Measurements from ENCODE around the gene AGTPBP1.

AGTPBP1 gene

GRCh38 chr9:85716031-85716877 is 25.5 kb downstream of the AGTPBP1 start:
- no peak for DNase-seq

GRCh38 chr9:85715587-85715986 is 26.2 kb downstream of the AGTPBP1 start:
- DNase-seq: no peak

GRCh38 chr9:85713897-85714296 is 27.9 kb downstream of the AGTPBP1 start:
- DNase-seq: no peak

DNA sequence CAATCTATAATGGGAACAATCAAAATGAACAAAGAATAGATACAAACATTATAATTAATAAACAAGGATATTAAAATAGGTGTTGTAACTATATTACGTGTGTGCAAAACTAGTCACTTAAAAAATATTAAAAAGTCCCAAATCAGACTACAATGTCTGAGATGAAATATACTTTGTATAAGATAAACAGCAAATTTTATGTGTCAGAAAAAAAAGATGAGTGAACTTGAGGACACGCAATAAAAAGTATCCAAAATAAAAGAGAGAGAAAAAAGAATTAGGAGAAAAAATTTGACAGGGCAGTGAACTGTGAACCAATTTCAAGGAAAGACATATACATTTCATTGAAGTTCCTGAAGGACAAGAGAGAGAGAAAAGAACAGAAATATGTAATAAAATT is 37.0 kb downstream of the AGTPBP1 start:
- no peak for DNase-seq

- no peak for DNase-seq
These were observed 38.4 kb downstream of the AGTPBP1 start for GRCh38 chr9:85703398-85703797.

- DNase-seq: no peak
These were observed 38.9 kb downstream of the AGTPBP1 start for GRCh38 chr9:85702726-85703289.

GRCh38 chr9:85702191-85702590 is 39.6 kb downstream of the AGTPBP1 start:
- no peak for DNase-seq

- DNase-seq: no peak
These were observed 41.4 kb downstream of the AGTPBP1 start for GRCh38 chr9:85700330-85700729.

DNA sequence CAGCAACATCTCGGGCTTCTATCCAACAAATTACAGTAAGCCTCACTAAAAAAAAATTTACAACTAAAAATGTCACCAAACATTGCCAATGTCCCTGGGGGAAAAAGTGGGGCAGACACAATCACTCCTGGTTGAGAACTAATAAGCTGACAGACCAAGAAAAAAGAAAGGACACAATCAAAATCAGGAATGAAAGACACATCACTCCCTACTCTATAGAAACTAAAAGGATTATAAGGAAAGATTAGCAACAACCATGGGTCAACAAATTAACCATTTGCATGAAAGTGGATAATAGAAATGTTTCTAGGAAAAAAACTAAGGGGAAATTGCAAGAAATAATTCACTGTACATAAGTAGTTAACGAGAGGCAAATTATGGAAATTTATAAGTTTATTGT is 53.4 kb downstream of the AGTPBP1 start:
- no peak for DNase-seq

DNA sequence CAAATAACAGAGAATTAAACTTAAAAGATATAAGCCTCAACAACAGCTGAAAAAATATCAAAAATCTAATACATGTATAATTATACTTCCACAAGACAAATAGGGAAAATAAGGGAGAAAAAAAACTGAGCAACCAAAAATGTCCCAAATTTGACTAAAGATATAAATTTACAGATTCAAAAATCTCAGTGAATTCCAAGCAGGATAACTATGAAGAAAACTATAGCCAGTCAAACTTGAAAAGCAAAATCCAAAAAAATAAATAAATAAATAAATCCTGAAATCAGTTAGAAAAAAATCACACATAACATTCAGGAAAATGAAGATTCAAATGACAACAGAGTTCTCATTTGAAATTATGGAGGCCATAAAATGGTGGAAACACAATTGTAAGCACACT is 56.7 kb downstream of the AGTPBP1 start:
- DNase-seq: no peak

GRCh38 chr9:85676790-85677189 is 65.0 kb downstream of the AGTPBP1 start:
- DNase-seq: no peak

- DNase-seq: no peak
These were observed 74.4 kb downstream of the AGTPBP1 start for GRCh38 chr9:85667374-85667773.

GRCh38 chr9:85666086-85666485 is 75.7 kb downstream of the AGTPBP1 start:
- no peak for DNase-seq

DNA sequence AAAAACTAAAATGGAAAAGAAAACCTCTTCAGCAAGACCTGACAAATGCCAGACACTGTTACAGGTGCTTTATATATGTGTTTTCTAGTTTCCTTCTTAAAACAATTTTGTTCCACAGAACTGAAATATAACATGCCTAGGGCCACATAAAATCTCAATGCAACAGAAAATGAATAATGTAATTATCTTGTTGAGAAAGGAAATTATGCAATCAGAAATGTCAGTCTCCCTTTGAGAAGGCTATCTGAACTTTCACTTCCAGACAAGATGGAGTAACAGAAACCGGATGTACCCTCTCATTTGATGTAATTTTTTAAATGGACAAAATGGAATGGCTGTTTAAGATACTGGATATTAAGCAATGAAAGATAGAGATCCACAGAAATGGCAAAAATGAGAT is 79.2 kb downstream of the AGTPBP1 start:
- DNase-seq: no peak

DNA sequence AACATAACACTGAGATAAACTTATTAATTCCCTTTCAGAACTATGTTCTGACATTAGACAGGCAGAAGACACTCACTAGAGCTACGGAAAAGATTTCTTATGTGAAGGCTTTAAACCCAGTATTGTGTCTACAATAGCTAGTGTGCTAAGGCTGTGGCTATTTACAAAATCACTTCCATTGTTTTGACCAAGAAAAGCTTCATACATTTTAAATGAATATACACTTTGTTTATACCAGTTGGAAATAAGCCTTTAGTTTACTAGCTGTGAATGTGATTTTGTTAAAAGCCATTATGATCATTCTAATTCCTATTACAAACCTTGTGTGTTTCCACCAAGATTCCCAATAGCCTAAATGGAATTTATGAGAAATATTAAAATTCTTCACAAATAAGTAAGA is 83.0 kb downstream of the AGTPBP1 start:
- no peak for DNase-seq

GRCh38 chr9:85653153-85653552 is 88.6 kb downstream of the AGTPBP1 start:
- DNase-seq: no peak

- no peak for DNase-seq
These were observed 94.2 kb downstream of the AGTPBP1 start for GRCh38 chr9:85647571-85647970.

DNA sequence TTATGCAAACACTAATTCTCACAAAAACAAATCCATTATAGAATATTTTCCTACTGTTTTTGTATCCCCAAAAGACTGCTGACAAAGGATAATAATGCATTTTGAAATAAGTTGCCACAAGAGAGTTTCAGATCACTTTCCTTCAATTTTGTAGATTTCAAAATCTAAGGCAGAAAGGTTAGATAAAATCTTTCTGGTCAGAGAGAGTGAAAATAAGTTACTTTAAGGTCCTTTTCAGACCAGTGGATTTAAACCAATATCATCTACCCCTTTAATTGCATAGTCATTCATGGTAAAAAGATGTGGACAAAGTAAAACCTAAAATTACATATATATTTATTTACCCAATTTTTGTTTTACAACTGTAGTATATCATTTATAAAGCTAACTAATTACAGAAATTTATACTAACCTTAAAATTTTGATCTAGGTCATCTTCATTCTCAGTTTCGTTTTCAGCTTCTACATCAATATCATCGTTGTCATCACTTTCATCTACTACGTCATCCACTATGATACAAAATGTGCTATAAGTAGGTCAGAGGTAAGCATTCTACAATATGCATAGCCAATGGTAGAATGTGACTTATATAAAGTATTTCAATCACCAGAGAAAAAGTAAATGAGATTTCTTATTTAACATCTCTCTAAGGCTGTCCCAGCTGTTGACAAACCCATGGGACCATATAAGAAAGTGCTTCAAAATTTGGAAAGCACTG is 95.7 kb downstream of the AGTPBP1 start:
- DNase-seq: no peak

GRCh38 chr9:85640425-85640824 is 101.3 kb downstream of the AGTPBP1 start:
- DNase-seq: no peak

DNA sequence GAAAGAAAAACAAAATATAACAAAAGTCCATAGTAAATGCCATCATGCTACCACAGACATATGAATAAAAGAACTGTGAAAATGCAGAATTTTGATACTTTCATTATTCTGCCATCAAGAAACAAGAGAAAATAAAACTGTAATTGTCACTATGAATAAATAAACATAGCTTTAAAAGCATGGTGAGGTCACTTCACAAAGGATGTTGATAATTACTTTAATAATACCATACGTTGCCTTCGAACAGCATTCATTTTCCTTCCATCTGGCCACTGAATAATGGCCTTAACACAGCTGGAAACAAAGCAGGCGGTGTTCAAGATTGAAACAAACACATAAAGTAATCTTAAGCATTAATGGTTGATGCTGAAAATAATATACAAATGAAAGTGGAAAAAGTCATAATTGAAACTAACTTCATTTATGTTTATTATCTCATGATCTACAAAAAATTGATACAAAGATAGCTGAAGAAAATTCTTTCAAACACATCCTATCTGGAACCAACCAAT is 102.0 kb downstream of the AGTPBP1 start:
- DNase-seq: no peak

- DNase-seq: no peak
These were observed 109.9 kb downstream of the AGTPBP1 start for GRCh38 chr9:85631809-85632208.

DNA sequence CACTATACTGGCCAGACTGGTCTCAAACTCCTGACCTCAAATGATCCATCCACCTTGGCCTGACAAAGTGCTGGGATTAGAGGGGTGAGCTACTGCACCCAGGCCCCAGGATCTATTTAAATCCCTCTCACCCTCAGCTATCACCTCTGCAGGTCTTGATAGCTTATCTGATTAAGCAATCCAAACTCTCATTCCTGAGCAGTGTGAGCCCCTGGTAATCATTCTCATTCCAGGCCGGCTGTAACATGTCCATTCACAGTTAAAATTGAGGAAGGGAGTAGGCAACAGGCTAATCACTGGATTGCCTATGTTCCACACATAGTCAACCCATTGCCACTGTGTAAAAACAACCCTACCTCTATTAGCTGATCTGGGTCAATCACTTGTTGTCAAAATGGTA is 111.1 kb downstream of the AGTPBP1 start:
- DNase-seq: no peak

- no peak for DNase-seq
These were observed 124.5 kb downstream of the AGTPBP1 start for GRCh38 chr9:85617141-85617670.

GRCh38 chr9:85615792-85616191 is 126.0 kb downstream of the AGTPBP1 start:
- no peak for DNase-seq
